HG02870 (cell line): ENCODE measurements around the gene MAB21L4.

Source experiments
- ATAC-seq: cut with Tn5 transposase; IDR thresholded peaks from one replicate; pipeline ENCODE4 v1.9.1; 2021; ENCODE audit warnings: mild to moderate bottlenecking, moderate library complexity; ENCODE audit not compliant: unreplicated experiment

Gene MAB21L4

GRCh38 chr2:240925568-240926515, 29.9 kb upstream of the MAB21L4 start:
- ATAC-seq = no peak

GRCh38 chr2:240925191-240925567, 29.2 kb upstream of the MAB21L4 start:
- no peak for ATAC-seq

- ATAC-seq = no peak
Observed at GRCh38 chr2:240922982-240923537, 27.1 kb upstream of the MAB21L4 start.

- no peak for ATAC-seq
Observed at GRCh38 chr2:240922245-240922981, 26.5 kb upstream of the MAB21L4 start.

- no peak for ATAC-seq
Observed at GRCh38 chr2:240921995-240922244, 26.0 kb upstream of the MAB21L4 start.

GRCh38 chr2:240921311-240921994, 25.5 kb upstream of the MAB21L4 start:
- ATAC-seq = no peak

GRCh38 chr2:240920783-240921231, 24.9 kb upstream of the MAB21L4 start:
- no peak for ATAC-seq

GRCh38 chr2:240919786-240920782, 24.1 kb upstream of the MAB21L4 start:
- ATAC-seq = no peak

- ATAC-seq = no peak
Observed at GRCh38 chr2:240919161-240919781, 23.3 kb upstream of the MAB21L4 start.

GRCh38 chr2:240918258-240919091, 22.5 kb upstream of the MAB21L4 start:
- no peak for ATAC-seq

GRCh38 chr2:240917684-240918257, 21.8 kb upstream of the MAB21L4 start:
- no peak for ATAC-seq

- no peak for ATAC-seq
Observed at GRCh38 chr2:240917009-240917683, 21.2 kb upstream of the MAB21L4 start.

GRCh38 chr2:240916571-240917008, 20.6 kb upstream of the MAB21L4 start:
- no peak for ATAC-seq

GRCh38 chr2:240915526-240916341, 19.8 kb upstream of the MAB21L4 start:
- no peak for ATAC-seq

GRCh38 chr2:240914645-240915525, 18.9 kb upstream of the MAB21L4 start:
- no peak for ATAC-seq
